ENCODE results near the gene ARHGEF16.

ARHGEF16 gene

GRCh38 chr1:3457910-3458883 is 3.7 kb downstream of the ARHGEF16 start:
- no peak for DNase-seq

- no peak for DNase-seq
Measured at GRCh38 chr1:3459051-3459908, 4.8 kb downstream of the ARHGEF16 start.

- no peak for DNase-seq
Measured at GRCh38 chr1:3459940-3460671, 5.6 kb downstream of the ARHGEF16 start.

- DNase-seq = no peak
Measured at GRCh38 chr1:3460672-3461131, 6.2 kb downstream of the ARHGEF16 start.

- DNase-seq = no peak
Measured at GRCh38 chr1:3461238-3461933, 6.9 kb downstream of the ARHGEF16 start.

GRCh38 chr1:3461934-3462275 is 7.4 kb downstream of the ARHGEF16 start:
- DNase-seq = no peak

GRCh38 chr1:3462356-3463012 is 8.0 kb downstream of the ARHGEF16 start:
- no peak for DNase-seq

- DNase-seq = no peak
Measured at GRCh38 chr1:3463013-3463385, 8.5 kb downstream of the ARHGEF16 start.

GRCh38 chr1:3463408-3463863 is 9.0 kb downstream of the ARHGEF16 start:
- DNase-seq = no peak

- DNase-seq = no peak
Measured at GRCh38 chr1:3463891-3464648, 9.6 kb downstream of the ARHGEF16 start.

GRCh38 chr1:3464649-3465025 is 10.2 kb downstream of the ARHGEF16 start:
- DNase-seq = no peak

GRCh38 chr1:3465091-3465934 is 10.8 kb downstream of the ARHGEF16 start:
- DNase-seq = no peak

GRCh38 chr1:3465935-3466321 is 11.5 kb downstream of the ARHGEF16 start:
- DNase-seq = no peak

GRCh38 chr1:3466366-3467075 is 12.1 kb downstream of the ARHGEF16 start:
- DNase-seq = no peak

GRCh38 chr1:3467096-3468036 is 12.9 kb downstream of the ARHGEF16 start:
- DNase-seq = no peak

GRCh38 chr1:3468236-3469103 is 14.0 kb downstream of the ARHGEF16 start:
- no peak for DNase-seq
